22Rv1 (cell line): ENCODE results near the gene SRL.

Source experiments
- H3K27ac ChIP-seq: fragments of 450-650 bp; 2 replicates; pipeline ENCODE4 v1.5.1; 2017
- CTCF ChIP-seq: fragments of 450-650 bp; IDR thresholded peaks from 2 replicates; pipeline ENCODE4 v1.5.1; 2017; ENCODE audit warnings: mild to moderate bottlenecking
- ZFX ChIP-seq: fragments of 450-650 bp; IDR thresholded peaks from 2 replicates; pipeline ENCODE4 v1.6.1; 2017; ENCODE audit warnings: antibody characterized with exemption, borderline replicate concordance

Gene SRL

GRCh38 chr16:4277987-4278513 lies 36.2 kb upstream of the SRL start:
- no peak overlapping the region for H3K27ac ChIP-seq
- TF ChIP-seq CTCF (no peak), ZFX (no peak)

DNA sequence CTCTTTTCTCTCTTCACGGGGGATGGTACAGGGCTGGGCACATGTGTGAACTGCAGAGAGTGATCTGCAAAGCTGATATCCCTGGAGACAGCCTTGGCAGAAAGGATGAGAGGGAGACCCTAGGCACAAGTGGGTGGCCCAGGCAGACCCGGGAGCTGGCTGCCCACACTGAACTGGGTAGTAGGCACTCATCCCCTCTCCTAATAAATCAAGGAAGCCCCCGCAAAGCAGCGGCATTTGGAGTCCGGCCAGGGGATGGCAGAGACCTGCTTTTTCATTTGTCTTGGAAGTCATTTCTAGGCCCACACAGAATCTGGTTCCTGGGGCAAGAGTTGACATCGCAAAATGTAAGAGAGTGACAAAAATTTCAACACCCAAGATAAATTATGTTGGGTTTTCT lies 34.0 kb upstream of the SRL start:
- no peak for TF ChIP-seq CTCF
- TF ChIP-seq ZFX: no peak
- H3K27ac ChIP-seq: no peak overlapping the region

GRCh38 chr16:4273858-4274311 lies 32.0 kb upstream of the SRL start:
- TF ChIP-seq ZFX (no peak), CTCF (peak; percentile 27; the same call in 1 of the 2 replicates)
- peak overlapping the region; percentile 95 for H3K27ac ChIP-seq

DNA sequence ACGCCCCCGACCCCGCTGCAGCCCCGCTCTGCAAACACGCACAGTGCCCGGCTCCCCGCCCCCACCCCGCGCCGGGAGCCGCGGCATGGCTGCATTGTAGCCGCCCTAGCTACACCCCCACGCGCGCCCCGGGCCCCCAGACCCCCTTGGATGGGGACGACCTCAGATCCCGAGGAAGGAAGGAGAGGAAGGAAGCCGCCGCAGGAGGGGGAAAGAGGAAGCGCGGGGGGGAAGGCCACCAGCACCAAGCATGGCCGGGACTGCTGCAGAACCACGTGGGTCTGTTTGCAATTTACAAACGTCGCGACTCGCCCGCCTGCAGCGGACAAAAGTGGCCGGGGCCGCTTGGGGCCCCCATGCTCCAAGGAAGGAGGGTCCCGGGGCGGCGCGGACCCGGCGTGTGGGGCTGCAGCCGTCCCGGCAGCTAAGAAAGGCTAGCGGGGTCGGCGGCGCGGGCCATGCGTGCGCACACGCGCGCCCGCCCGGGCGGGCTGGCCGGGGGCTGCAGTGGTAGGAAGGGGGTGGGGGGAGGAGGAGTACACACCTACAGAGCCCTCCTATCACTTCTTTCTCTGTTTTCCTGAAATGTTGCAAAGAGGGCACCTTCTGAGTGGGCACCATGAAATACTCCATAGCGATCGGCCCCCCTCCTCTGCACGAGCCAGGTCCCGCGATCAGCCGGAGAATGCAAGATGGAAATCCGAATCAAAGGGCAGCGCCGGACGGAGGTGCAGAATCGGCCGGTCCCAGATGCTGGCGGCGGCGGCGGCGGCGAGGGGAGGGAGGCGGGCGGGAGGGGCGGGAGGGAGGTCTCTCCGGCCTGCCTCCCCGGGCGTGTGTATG lies 30.5 kb upstream of the SRL start:
- TF ChIP-seq CTCF (peak; percentile 11; the same call in 1 of the 2 replicates), ZFX (no peak)
- H3K27ac ChIP-seq: peak overlapping the region; percentile 95

GRCh38 chr16:4271176-4272113 lies 29.6 kb upstream of the SRL start:
- TF ChIP-seq CTCF: peak; percentile 28; the same call in 1 of the 2 replicates
- no peak for TF ChIP-seq ZFX
- H3K27ac ChIP-seq: peak overlapping the region; percentile 95

GRCh38 chr16:4270595-4270994 lies 28.7 kb upstream of the SRL start:
- H3K27ac ChIP-seq: peak overlapping the region; percentile 95
- TF ChIP-seq ZFX (no peak), CTCF (no peak)
